Ovary (tissue), 9 donors: ENCODE results near the gene CTNNBL1. TPM values are rescaled to one million over a fixed set of nuclear protein-coding genes. Genes with fewer than 3 reads are reported as not detected.

Source experiments
- DNase-seq, 5 donors: peaks; one replicate each; pipeline ENCODE4 v3.0.0-alpha.2; 2019 to 2020
- H3K27ac ChIP-seq, 2 donors: fragments of 200-600 bp; one replicate each; pipeline versions ENCODE4 v1.5.1 to v1.8.0; 2019 to 2022
- H3K27me3 ChIP-seq: fragments of 200-600 bp; one replicate; pipeline ENCODE4 v1.8.0; 2022
- H3K36me3 ChIP-seq: fragments of 200-600 bp; sonication (generic); one replicate; pipeline ENCODE4 v1.5.1; 2019
- H3K4me1 ChIP-seq: one replicate; pipeline ENCODE4 v1.8.1; 2013; ENCODE audit warnings: mild to moderate bottlenecking, moderate library complexity; ENCODE audit not compliant: insufficient read depth
- H3K4me3 ChIP-seq: fragments of 200-600 bp; sonication (generic); one replicate; pipeline ENCODE4 v1.5.1; 2017
- H3K9me3 ChIP-seq, 2 donors: fragments of 200-600 bp in 1 of 2; sonication (generic) in 1 of 2; one replicate each; pipeline versions ENCODE4 v1.5.1 to v1.8.1; 2013 to 2019; ENCODE audit warnings: mild to moderate bottlenecking in 1 of 2, moderate library complexity in 1 of 2
- EP300 ChIP-seq: sonication (generic); formaldehyde crosslinking; IDR thresholded peaks from one replicate; pipeline ENCODE4 v1.6.1; 2017; ENCODE audit warnings: antibody characterized with exemption
- POLR2A ChIP-seq: fragments of 450-650 bp; IDR thresholded peaks from one replicate; pipeline ENCODE4 v1.6.1; 2017; ENCODE audit warnings: antibody characterized with exemption, mild to moderate bottlenecking, moderate library complexity
- WGBS, 3 donors: extraction: QIAGEN DNeasy Blood & Tissue Kit in 1 of 3; methylation state at CpG; one replicate each; pipeline versions ENCODE4 v1.1.5 to v1.1.7; 2013 to 2017; 5-methylcytosine and 5-hydroxymethylcytosine counted together
- intact Hi-C, 4 donors: fragments of 100-400 bp; cut with DNase I; formaldehyde crosslinking; loops; one replicate each; pipeline versions ENCODE4 v1.11.0 to v1.15.1; 2022 to 2023
- polyA plus RNA-seq, 2 donors: library from polyadenylated mRNA; stranded (reverse); fragments of 200-250 nt in 1 of 2; fragments of 350-450 nt in 1 of 2; fragmentation: Illumina TruSeq in 1 of 2; extraction: RNeasy Lipid Tissue Mini Kit (QIAGEN cat#74804) in 1 of 2; gene quantifications; one replicate each; pipeline ENCODE4 v1.2.3, GENCODE V29; 2013 to 2014
- total RNA-seq, 7 donors: library from RNA; depleted of rRNA in 2 of 7; stranded (reverse); fragments of >200 nt in 2 of 7; fragmentation: NEBNext Ultra II Directional in 3 of 7; extraction: Animal tissue kit (Norgen Biotek cat#: 25700) in 3 of 7; gene quantifications; one replicate each; pipeline versions ENCODE4 v1.1.0 to v1.2.4, GENCODE V29; 2016 to 2023
- TF ChIP-seq, protein P1 (sequence below), 3 donors: fragments of 450-650 bp in 2 of 3; fragments of 200-600 bp in 1 of 3; IDR thresholded peaks; one replicate each; pipeline versions ENCODE4 v1.5.1 to v1.8.0; 2016 to 2022; ENCODE audit warnings: antibody characterized with exemption in 3 of 3, mild to moderate bottlenecking in 1 of 3
- donor health status: DM: no; HTN: no; CAD: no; lungs with moderate emphysema.
- donor health status: DM: no; HTN: no; CAD: no.
- donor health status: Bipolar disorder and iron deficiency.
- donor health status: DM: yes; HTN: yes; CAD: no.
- donor health status: DM: no; HTN: no; CAD: no.
- donor health status: DM: yes; HTN: yes; CAD: no.

The CTNNBL1 gene
- total and polyA plus RNA-seq, 9 donors: 17.3 to 58.7 (median 42.3) TPM

DNA sequence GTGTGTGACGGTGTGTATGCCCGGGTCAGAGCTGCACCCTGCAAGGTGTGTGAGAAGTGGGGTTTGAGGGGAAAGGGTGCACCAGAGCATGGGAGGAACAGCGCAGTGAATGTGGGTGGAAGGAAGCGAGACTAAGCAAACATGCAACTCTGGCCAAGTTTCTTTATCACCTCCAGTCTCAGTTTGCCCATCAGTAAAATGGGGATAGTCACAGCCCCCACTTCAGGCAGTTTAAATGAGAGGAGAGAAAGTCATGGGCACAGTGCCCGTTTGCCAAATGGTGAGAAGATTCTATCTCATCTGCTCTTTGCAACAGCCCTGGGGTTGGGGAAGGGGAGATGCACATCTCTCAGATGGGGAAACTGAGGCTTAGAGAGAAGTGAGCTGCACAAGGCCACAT, 196.3 kb downstream of the CTNNBL1 start:
- H3K9me3 ChIP-seq: no peaks in the 10 kb centered on the region
- no peak overlapping the region for H3K27ac ChIP-seq
- H3K4me1 ChIP-seq: no peaks in the 10 kb centered on the region
- intact Hi-C loops: no loop called here
- TF ChIP-seq POLR2A (no peak), EP300 (no peak)
- no peaks in the 10 kb centered on the region for H3K27me3 ChIP-seq
- no peak for DNase-seq
- H3K36me3 ChIP-seq: no peaks in the 10 kb centered on the region
- no peak overlapping the region for H3K4me3 ChIP-seq
- WGBS, 3 donors: 75 to 87% (median 79%) methylated on average over 5 of the region's 5 CpGs

DNA sequence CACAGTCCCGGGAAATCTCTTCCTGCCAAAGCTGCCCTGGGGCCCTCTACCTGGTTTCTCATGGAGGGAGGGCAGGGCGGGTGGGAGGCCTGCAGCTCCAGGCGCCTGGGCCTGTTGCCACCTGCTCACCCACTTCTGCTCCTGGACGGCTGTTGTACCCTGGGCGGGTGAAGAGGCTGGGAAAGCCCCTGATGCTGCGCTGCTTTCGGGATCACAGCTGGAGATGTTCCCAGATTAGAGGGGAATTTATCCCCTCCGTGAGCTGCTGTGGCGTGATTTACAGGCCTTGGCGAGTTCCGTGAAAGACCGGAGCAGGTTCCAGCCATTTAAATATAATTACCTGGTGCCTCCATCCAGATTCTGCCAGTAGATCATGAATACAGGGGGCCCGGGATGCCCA, 196.8 kb downstream of the CTNNBL1 start:
- Histone ChIP-seq H3K27ac (no peak overlapping the region), H3K9me3 (no peaks in the 10 kb centered on the region), H3K4me3 (no peak overlapping the region), H3K36me3 (no peaks in the 10 kb centered on the region), H3K4me1 (no peaks in the 10 kb centered on the region), H3K27me3 (no peaks in the 10 kb centered on the region)
- TF ChIP-seq, protein P1, sequence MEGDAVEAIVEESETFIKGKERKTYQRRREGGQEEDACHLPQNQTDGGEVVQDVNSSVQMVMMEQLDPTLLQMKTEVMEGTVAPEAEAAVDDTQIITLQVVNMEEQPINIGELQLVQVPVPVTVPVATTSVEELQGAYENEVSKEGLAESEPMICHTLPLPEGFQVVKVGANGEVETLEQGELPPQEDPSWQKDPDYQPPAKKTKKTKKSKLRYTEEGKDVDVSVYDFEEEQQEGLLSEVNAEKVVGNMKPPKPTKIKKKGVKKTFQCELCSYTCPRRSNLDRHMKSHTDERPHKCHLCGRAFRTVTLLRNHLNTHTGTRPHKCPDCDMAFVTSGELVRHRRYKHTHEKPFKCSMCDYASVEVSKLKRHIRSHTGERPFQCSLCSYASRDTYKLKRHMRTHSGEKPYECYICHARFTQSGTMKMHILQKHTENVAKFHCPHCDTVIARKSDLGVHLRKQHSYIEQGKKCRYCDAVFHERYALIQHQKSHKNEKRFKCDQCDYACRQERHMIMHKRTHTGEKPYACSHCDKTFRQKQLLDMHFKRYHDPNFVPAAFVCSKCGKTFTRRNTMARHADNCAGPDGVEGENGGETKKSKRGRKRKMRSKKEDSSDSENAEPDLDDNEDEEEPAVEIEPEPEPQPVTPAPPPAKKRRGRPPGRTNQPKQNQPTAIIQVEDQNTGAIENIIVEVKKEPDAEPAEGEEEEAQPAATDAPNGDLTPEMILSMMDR (IDR thresholded peaks at IDR 0.05): no peak
- TF ChIP-seq POLR2A (no peak), EP300 (no peak)
- no peak for DNase-seq
- intact Hi-C loops: no loop called here
- 62 to 71% (median 65%) methylated on average over 13 of the region's 13 CpGs for WGBS, 3 donors

DNA sequence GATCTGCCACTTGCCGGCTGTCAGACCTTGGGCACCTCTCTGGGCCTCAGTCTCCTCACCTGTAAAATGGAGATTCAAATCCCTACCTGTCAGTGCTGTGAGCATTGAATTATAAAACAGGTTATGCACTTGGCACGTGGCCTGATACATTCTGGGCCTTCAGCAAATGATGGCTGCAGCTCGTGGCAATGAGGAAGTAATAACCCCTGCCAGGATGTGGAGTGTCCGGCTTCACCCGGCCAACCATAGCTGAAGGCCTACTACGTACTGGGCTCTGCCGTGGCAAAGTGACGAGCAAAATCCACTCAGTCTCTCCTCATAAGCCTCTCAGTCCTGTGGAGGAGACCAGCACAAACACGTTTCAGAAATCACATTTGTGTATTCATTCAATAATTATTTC, 198.2 kb downstream of the CTNNBL1 start:
- no peaks in the 10 kb centered on the region for H3K9me3 ChIP-seq
- WGBS, 3 donors: 71 to 76% (median 74%) methylated on average over 9 of the region's 9 CpGs
- no peak overlapping the region for H3K27ac ChIP-seq
- H3K4me1 ChIP-seq: no peaks in the 10 kb centered on the region
- DNase-seq: no peak
- TF ChIP-seq EP300 (no peak), POLR2A (no peak)
- TF ChIP-seq, protein P1 (IDR thresholded peaks at IDR 0.05): no peak
- H3K36me3 ChIP-seq: no peaks in the 10 kb centered on the region
- no peak overlapping the region for H3K4me3 ChIP-seq
- no peaks in the 10 kb centered on the region for H3K27me3 ChIP-seq
- intact Hi-C loops: no loop called here

DNA sequence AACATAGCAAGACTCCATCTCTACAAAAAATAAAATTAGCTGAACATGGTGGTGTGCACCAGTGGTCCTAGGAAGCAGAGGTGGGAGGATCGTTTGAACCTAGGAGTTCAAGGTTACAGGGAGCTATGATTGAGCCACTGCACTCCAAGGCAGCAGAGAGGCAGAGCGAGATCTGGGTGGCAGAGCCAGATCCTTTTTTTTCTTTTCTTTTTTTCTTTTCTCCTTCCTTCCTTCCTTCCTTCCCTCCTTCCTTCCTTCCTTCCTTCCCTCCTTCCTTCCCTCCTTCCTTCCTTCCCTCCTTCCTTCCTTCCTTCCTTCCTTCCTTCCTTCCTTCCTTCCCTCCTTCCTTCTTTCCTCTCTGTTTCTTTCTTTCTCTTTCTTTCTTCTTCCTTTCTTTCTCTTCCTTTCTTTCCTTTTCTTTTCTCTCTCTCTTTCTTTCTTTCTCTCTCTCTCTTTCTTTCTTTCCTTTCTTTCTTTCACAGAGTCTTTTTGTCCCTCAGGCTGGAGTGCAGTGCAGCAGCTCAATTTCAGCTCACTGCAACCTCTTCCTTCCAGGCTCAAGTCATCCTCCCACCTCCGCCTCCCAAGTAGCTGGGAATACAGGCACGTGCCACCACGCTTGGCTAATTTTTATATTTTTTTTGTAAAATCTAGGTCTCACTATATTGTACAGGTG, 199.9 kb downstream of the CTNNBL1 start:
- Histone ChIP-seq H3K27me3 (no peaks in the 10 kb centered on the region), H3K9me3 (no peaks in the 10 kb centered on the region), H3K27ac (no peak overlapping the region), H3K36me3 (no peaks in the 10 kb centered on the region), H3K4me3 (no peak overlapping the region), H3K4me1 (no peaks in the 10 kb centered on the region)
- no peak for DNase-seq
- TF ChIP-seq POLR2A: no peak
- no peak for TF ChIP-seq EP300
- TF ChIP-seq, protein P1 (IDR thresholded peaks at IDR 0.05): no peak
- intact Hi-C loops: no loop called here
- WGBS, 3 donors: 68 to 78% (median 69%) methylated on average over 5 of the region's 5 CpGs

DNA sequence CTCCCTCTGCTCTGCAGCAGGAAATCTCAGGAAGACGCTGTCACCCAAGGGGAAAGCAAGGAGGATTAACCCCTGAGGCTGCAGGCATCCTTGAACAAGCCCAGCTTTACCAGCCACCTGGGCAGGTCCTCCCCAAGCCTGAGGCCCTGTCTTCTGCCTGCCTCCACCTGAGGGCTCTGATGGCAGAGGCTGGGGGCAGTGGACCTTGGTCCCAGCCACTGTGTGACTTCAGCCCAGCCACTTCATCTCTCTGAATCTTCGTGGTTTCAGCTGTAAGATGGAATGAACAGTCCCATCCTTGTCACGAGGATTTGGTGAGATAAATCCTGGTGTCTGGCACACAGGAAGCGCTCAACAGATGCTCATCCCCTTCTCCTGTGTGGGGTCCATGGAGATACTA, 200.6 kb downstream of the CTNNBL1 start:
- Histone ChIP-seq H3K9me3 (no peaks in the 10 kb centered on the region), H3K27me3 (no peaks in the 10 kb centered on the region), H3K27ac (no peak overlapping the region), H3K36me3 (no peaks in the 10 kb centered on the region), H3K4me3 (no peak overlapping the region), H3K4me1 (no peaks in the 10 kb centered on the region)
- TF ChIP-seq POLR2A: no peak
- TF ChIP-seq EP300: no peak
- TF ChIP-seq, protein P1 (IDR thresholded peaks at IDR 0.05): no peak
- intact Hi-C loops: no loop called here
- DNase-seq: no peak
- WGBS, 3 donors: 78 to 85% (median 81%) methylated on average over 3 to 4 of the region's 4 CpGs
